GM12864 (cell line): Measurements from ENCODE around the gene TOM1.
"Not testable (repeated sequence)": the region's sequence is repeated elsewhere in the genome, so short reads cannot be mapped to it uniquely, and the experiment has no call there.

Experiments used
- DNase-seq: peaks from one replicate; pipeline ENCODE4 v3.0.0-alpha.2; 2011; ENCODE audit warnings: low read depth
- H3K4me3 ChIP-seq: 2 replicates; pipeline ENCODE4 v1.5.1; 2011; ENCODE audit warnings: mild to moderate bottlenecking, low read depth, low read length, control low read depth
- TF ChIP-seq, protein P1 (sequence below): IDR thresholded peaks from 2 replicates; pipeline ENCODE4 v1.5.1; 2011; ENCODE audit warnings: low read depth, mild to moderate bottlenecking, moderate library complexity, low read length, control low read depth, inconsistent platforms; ENCODE audit errors: missing control alignments

Gene TOM1

DNA sequence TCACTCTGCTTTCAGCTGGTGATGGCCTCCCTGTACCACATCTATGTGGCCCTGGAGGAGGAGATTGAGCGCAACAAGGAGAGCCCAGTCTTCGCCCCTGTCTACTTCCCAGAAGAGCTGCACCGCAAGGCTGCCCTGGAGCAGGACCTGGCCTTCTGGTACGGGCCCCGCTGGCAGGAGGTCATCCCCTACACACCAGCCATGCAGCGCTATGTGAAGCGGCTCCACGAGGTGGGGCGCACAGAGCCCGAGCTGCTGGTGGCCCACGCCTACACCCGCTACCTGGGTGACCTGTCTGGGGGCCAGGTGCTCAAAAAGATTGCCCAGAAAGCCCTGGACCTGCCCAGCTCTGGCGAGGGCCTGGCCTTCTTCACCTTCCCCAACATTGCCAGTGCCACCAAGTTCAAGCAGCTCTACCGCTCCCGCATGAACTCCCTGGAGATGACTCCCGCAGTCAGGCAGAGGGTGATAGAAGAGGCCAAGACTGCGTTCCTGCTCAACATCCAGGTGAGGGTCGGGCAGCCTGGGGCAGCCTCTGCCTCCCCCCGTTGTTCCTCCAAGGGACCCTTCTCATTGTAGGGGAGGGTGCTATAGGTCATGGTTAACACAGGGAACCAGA is 87.1 kb downstream of the TOM1 start:
- no peak overlapping the region for H3K4me3 ChIP-seq
- no peak for DNase-seq
- TF ChIP-seq, protein P1, sequence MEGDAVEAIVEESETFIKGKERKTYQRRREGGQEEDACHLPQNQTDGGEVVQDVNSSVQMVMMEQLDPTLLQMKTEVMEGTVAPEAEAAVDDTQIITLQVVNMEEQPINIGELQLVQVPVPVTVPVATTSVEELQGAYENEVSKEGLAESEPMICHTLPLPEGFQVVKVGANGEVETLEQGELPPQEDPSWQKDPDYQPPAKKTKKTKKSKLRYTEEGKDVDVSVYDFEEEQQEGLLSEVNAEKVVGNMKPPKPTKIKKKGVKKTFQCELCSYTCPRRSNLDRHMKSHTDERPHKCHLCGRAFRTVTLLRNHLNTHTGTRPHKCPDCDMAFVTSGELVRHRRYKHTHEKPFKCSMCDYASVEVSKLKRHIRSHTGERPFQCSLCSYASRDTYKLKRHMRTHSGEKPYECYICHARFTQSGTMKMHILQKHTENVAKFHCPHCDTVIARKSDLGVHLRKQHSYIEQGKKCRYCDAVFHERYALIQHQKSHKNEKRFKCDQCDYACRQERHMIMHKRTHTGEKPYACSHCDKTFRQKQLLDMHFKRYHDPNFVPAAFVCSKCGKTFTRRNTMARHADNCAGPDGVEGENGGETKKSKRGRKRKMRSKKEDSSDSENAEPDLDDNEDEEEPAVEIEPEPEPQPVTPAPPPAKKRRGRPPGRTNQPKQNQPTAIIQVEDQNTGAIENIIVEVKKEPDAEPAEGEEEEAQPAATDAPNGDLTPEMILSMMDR = no peak

DNA sequence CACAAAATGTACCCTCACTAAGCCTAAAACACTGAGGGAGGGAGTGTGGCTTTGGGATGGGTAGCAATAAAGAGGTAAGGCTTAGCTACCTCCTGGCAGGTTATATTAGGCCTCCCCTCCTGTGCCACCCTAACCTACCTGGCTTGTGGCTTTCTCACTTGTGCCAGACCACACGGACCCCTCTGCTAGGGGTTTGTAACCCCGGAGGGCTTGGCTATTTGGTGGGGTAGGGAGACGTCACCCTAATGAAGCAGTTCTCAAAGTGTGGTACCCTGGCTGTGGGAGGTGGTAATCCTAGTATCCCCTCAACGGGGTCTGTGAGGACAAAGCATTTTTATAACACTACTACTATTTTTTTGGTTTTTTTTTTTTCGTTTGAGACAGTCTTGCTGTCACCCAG is 91.2 kb downstream of the TOM1 start:
- no peak overlapping the region for H3K4me3 ChIP-seq
- TF ChIP-seq, protein P1 = no peak
- DNase-seq = no peak

DNA sequence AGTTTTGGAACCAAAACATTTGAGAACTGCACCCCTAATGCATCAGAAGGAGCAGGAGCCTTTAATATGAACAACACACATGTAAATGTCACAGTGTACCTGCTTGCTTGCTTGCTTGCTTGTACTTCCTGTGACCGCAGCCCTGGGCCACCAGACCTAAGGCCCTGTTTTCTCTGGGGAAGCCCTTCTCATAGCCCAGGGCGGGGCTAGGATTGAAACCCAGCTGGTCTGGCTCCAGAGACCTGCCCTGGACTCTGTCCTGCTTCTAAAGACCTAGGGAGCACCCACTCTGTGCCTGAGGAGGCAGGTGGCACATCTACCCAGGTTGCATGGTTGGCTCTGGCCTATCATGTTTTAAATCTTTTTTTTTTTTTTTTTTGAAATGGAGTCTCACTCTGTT is 92.7 kb downstream of the TOM1 start:
- no peak for DNase-seq
- H3K4me3 ChIP-seq = no peak overlapping the region
- TF ChIP-seq, protein P1 = no peak

DNA sequence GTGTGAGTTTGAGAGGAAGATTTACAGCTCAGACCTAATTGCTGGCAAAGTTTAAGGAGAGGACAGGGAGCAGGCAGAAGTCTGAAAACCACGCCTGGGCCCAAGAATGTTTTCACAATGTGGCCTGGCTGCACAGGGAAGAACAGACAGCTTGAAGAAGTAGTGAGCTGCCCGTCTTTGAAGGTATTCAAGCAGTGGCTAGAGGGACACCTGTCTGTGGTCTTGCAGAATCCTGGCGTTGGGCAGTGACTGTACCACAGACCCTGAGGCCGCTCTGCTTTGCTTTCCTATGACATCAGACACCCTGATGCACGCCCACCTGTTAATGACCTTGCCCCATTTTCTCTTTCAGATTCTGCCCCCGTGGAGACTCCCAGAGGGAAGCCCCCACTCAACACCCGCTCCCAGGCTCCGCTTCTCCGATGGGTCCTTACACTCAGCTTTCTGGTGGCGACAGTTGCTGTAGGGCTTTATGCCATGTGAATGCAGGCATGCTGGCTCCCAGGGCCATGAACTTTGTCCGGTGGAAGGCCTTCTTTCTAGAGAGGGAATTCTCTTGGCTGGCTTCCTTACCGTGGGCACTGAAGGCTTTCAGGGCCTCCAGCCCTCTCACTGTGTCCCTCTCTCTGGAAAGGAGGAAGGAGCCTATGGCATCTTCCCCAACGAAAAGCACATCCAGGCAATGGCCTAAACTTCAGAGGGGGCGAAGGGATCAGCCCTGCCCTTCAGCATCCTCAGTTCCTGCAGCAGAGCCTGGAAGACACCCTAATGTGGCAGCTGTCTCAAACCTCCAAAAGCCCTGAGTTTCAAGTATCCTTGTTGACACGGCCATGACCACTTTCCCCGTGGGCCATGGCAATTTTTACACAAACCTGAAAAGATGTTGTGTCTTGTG is 93.7 kb downstream of the TOM1 start:
- TF ChIP-seq, protein P1 = no peak
- DNase-seq = no peak
- no peak overlapping the region for H3K4me3 ChIP-seq

DNA sequence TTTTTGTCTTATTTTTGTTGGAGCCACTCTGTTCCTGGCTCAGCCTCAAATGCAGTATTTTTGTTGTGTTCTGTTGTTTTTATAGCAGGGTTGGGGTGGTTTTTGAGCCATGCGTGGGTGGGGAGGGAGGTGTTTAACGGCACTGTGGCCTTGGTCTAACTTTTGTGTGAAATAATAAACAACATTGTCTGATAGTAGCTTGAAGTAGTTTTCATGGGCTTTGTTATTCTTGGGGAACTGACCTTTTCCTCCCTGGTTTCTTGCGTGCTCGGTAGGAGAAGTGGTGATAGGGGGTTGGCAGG is 94.3 kb downstream of the TOM1 start:
- TF ChIP-seq, protein P1 = no peak
- no peak for DNase-seq
- no peak overlapping the region for H3K4me3 ChIP-seq

DNA sequence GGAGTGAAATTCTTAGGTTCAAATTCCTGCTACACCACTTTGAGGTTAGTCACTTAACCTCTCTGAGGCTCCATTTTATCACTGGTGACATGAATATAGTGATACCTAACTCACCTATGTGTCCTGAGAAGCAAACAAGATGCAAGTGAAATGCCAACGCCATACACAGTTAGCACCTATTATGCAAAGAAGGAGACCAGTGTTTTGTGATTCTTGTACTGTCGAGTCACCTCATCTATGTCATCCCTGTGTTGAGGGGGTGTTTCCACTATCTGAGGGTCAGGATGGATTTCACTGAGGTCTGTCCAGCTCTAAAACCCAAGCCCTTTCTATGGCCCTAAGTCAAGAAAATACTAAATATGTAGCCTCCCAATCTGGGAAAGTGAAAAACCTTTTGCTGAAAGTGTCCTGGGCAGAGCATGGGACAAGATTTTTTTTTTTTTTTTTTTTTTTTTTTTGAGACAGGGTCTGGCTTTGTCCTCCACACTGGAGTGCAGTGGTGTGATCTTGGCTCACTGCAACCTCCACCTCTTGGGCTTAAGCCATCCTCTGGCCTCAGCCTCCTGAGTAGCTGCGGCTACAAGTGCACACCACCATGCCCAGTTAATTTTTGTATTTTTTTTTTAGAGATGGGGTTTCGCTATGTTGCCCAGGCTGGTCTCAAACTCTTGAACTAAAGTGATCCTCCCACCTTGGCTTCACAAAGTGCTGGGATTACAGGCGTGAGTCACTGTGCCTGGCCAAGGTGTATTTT is 95.3 kb downstream of the TOM1 start:
- DNase-seq = no peak
- no peak overlapping the region for H3K4me3 ChIP-seq
- TF ChIP-seq, protein P1 = no peak

DNA sequence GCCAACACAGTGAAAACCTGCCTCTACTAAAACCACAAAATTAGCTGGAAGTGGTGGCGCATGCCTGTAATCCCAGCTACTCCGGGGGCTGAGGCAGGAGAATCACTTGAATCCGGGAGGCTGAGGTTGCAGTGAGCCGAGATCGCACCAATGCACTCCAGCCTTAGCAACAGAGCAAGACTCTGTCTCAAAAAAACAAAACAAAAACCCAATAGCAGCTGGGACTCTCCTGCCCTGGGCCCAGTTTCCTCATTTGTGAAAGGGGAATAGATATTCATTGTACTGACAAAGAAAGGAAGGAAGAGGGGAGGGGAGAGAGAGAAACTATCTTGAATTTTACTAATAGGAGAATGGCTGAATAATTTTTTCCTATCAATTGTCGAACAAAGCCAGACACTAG is 96.9 kb downstream of the TOM1 start:
- not testable (repeated sequence) for DNase-seq, H3K4me3 ChIP-seq
